ENCODE data around the gene HS2ST1. TPM values are rescaled to one million over a fixed set of nuclear protein-coding genes. Genes with fewer than 3 reads are reported as not detected.

Gene HS2ST1
- total and polyA plus RNA-seq, 2 experiments from 2014 or later = 6.7 to 17.1 TPM

DNA sequence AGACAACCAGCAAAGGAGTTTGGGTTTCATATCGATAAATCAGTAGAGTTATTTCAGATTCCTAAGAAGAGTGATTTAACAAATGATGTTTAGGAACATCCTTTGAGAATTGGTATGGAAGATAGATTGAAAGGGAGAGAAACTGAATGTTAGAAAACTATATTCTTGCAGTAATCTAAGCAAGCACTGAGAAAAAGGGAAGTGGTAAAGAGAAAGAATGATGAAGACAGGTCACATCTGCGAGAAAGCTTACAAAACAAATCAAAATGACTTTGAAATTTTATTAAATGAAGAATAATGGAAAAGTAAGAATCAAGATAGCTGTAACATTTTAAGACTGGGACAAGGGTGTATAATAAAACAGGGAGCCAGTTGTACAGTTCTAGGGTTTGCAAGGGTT, 177.0 kb downstream of the HS2ST1 start:
- H3K36me3 ChIP-seq (ENCODE audit: insufficient read depth) = no peaks in the 10 kb centered on the region
- ATAC-seq = no peak
- Mint-ChIP-seq H3K4me3 (no peak overlapping the region), H3K9me3 (no peaks in the 10 kb centered on the region), H3K27me3 (ENCODE audit: insufficient read depth, low read depth, poor library complexity) (no peaks in the 10 kb centered on the region), H3K36me3 (ENCODE audit: low read depth) (no peaks in the 10 kb centered on the region), H3K4me1 (peaks cover 14% of the 10 kb centered on the region; the same call in 2 of the 3 replicates), H3K27ac (no peak overlapping the region)
- no peaks in the 10 kb centered on the region for H3K27me3 ChIP-seq (ENCODE audit: insufficient read depth)
- TF ChIP-seq EZH2 (IDR thresholded peaks at IDR 0.05; ENCODE audit: low read depth, unreplicated experiment) = no peak
- no peak overlapping the region for H3K4me3 ChIP-seq
- H3K4me2 ChIP-seq = no peak overlapping the region
- H3K79me2 ChIP-seq (replicated peaks; ENCODE audit: insufficient read depth) = no peaks in the 10 kb centered on the region
- H4K20me1 ChIP-seq (replicated peaks; ENCODE audit: insufficient read depth) = no peaks in the 10 kb centered on the region
- H3K4me1 ChIP-seq (ENCODE audit: insufficient read depth) = peaks cover 10% of the 10 kb centered on the region; the same call in 1 of the 2 replicates
- no peak overlapping the region for H3K27ac ChIP-seq (ENCODE audit: low read depth)
- H3K9me2 ChIP-seq (ENCODE audit: insufficient read depth) = no peaks in the 10 kb centered on the region
- no peaks in the 10 kb centered on the region for H3F3A ChIP-seq (replicated peaks; ENCODE audit: low read depth)
- no peak for DNase-seq (ENCODE audit: low spot score)
- H2AFZ ChIP-seq = no peak overlapping the region

DNA sequence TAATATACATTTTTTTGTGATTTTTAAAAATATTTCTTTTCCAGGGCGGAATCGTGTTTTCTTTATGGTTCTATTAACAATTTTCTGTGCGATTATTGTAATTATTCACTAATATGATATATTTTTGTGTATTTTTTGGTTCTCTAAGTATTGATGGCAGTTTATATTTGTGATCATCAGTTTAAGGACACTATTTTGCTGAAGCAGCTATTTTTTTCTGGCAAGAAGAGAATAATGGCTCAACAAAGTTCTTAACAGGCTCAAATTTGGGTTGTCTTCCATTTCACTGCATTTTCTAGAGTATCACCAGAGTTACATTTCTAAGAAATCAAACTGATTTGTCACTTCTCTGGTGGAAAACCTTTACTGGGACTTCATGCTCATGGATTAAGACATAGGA, 178.4 kb downstream of the HS2ST1 start:
- Histone ChIP-seq H4K20me1 (replicated peaks; ENCODE audit: insufficient read depth) (no peaks in the 10 kb centered on the region), H2AFZ (no peak overlapping the region), H3K27ac (ENCODE audit: low read depth) (no peak overlapping the region), H3K79me2 (replicated peaks; ENCODE audit: insufficient read depth) (no peaks in the 10 kb centered on the region), H3K4me2 (no peak overlapping the region), H3K27me3 (ENCODE audit: insufficient read depth) (no peaks in the 10 kb centered on the region), H3F3A (replicated peaks; ENCODE audit: low read depth) (no peaks in the 10 kb centered on the region), H3K4me3 (no peak overlapping the region), H3K9me2 (ENCODE audit: insufficient read depth) (no peaks in the 10 kb centered on the region), H3K4me1 (ENCODE audit: insufficient read depth) (peaks cover 10% of the 10 kb centered on the region; the same call in 1 of the 2 replicates), H3K36me3 (ENCODE audit: insufficient read depth) (no peaks in the 10 kb centered on the region)
- DNase-seq (ENCODE audit: low spot score) (no peak), ATAC-seq (no peak)
- Mint-ChIP-seq H3K36me3 (ENCODE audit: low read depth) (peaks cover 4% of the 10 kb centered on the region; the same call in 1 of the 3 replicates), H3K9me3 (no peaks in the 10 kb centered on the region), H3K4me3 (no peak overlapping the region), H3K27me3 (ENCODE audit: insufficient read depth, low read depth, poor library complexity) (no peaks in the 10 kb centered on the region), H3K4me1 (peaks cover 18% of the 10 kb centered on the region; the same call in 2 of the 3 replicates), H3K27ac (no peak overlapping the region)
- TF ChIP-seq, protein P1, sequence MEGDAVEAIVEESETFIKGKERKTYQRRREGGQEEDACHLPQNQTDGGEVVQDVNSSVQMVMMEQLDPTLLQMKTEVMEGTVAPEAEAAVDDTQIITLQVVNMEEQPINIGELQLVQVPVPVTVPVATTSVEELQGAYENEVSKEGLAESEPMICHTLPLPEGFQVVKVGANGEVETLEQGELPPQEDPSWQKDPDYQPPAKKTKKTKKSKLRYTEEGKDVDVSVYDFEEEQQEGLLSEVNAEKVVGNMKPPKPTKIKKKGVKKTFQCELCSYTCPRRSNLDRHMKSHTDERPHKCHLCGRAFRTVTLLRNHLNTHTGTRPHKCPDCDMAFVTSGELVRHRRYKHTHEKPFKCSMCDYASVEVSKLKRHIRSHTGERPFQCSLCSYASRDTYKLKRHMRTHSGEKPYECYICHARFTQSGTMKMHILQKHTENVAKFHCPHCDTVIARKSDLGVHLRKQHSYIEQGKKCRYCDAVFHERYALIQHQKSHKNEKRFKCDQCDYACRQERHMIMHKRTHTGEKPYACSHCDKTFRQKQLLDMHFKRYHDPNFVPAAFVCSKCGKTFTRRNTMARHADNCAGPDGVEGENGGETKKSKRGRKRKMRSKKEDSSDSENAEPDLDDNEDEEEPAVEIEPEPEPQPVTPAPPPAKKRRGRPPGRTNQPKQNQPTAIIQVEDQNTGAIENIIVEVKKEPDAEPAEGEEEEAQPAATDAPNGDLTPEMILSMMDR (conservative IDR thresholded peaks at IDR 0.05; ENCODE audit: low read depth in 2 of 2) = no peak
- TF ChIP-seq, protein P2, sequence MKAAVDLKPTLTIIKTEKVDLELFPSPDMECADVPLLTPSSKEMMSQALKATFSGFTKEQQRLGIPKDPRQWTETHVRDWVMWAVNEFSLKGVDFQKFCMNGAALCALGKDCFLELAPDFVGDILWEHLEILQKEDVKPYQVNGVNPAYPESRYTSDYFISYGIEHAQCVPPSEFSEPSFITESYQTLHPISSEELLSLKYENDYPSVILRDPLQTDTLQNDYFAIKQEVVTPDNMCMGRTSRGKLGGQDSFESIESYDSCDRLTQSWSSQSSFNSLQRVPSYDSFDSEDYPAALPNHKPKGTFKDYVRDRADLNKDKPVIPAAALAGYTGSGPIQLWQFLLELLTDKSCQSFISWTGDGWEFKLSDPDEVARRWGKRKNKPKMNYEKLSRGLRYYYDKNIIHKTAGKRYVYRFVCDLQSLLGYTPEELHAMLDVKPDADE (IDR thresholded peaks at IDR 0.05) = no peak

DNA sequence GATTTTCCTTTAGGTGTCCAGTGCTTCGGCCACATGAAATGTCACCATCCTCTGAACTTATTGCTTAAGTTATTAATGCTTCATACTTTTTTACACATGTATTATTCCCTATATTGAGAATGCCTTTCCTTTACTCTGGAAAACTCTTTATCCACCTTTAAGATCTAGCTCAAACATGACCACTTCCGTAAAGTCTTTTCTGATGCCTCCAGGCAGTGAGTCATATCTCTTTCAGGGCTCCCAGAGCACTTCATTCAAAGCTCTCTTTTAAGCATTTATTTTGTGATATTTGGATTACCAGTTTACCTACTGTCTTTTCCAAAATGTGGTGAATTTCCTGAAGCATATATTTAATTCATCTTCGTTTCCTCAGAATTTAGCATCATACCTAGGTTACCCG, 178.9 kb downstream of the HS2ST1 start:
- no peak overlapping the region for H3K4me3 ChIP-seq
- Mint-ChIP-seq H3K4me1 (peaks cover 18% of the 10 kb centered on the region; the same call in 2 of the 3 replicates), H3K27ac (no peak overlapping the region), H3K36me3 (ENCODE audit: low read depth) (peaks cover 4% of the 10 kb centered on the region; the same call in 1 of the 3 replicates), H3K27me3 (ENCODE audit: insufficient read depth, low read depth, poor library complexity) (no peaks in the 10 kb centered on the region), H3K9me3 (no peaks in the 10 kb centered on the region), H3K4me3 (no peak overlapping the region)
- no peaks in the 10 kb centered on the region for H3K36me3 ChIP-seq (ENCODE audit: insufficient read depth)
- no peaks in the 10 kb centered on the region for H3K27me3 ChIP-seq (ENCODE audit: insufficient read depth)
- ATAC-seq = no peak
- no peaks in the 10 kb centered on the region for H3K79me2 ChIP-seq (replicated peaks; ENCODE audit: insufficient read depth)
- no peaks in the 10 kb centered on the region for H3F3A ChIP-seq (replicated peaks; ENCODE audit: low read depth)
- no peak for DNase-seq (ENCODE audit: low spot score)
- H3K9me2 ChIP-seq (ENCODE audit: insufficient read depth) = no peaks in the 10 kb centered on the region
- no peaks in the 10 kb centered on the region for H4K20me1 ChIP-seq (replicated peaks; ENCODE audit: insufficient read depth)
- H2AFZ ChIP-seq = no peak overlapping the region
- H3K4me1 ChIP-seq (ENCODE audit: insufficient read depth) = peaks cover 10% of the 10 kb centered on the region; the same call in 1 of the 2 replicates
- no peak overlapping the region for H3K4me2 ChIP-seq
- no peak overlapping the region for H3K27ac ChIP-seq (ENCODE audit: low read depth)
- no peak for TF ChIP-seq JUNB (IDR thresholded peaks at IDR 0.05; ENCODE audit: unreplicated experiment)
- TF ChIP-seq EZH2 (IDR thresholded peaks at IDR 0.05; ENCODE audit: low read depth, unreplicated experiment) = no peak
- TF ChIP-seq, protein P1 (conservative IDR thresholded peaks at IDR 0.05; ENCODE audit: low read depth in 2 of 2) = no peak
- no peak for TF ChIP-seq POLR2AphosphoS5 (IDR thresholded peaks at IDR 0.05; ENCODE audit: low read depth)
- no peak for TF ChIP-seq ZNF331 (CRISPR knock-in tag; IDR thresholded peaks at IDR 0.05; ENCODE audit: low read depth)
- no peak for TF ChIP-seq NANOG (IDR thresholded peaks at IDR 0.05; ENCODE audit: borderline replicate concordance)
- TF ChIP-seq CREB1 (CRISPR knock-in tag; IDR thresholded peaks at IDR 0.05; ENCODE audit: low read depth) = no peak
- TF ChIP-seq ZNF114 (CRISPR knock-in tag; IDR thresholded peaks at IDR 0.05) = no peak
- TF ChIP-seq, protein P2 (IDR thresholded peaks at IDR 0.05) = no peak
- TF ChIP-seq EZH2phosphoT487 (IDR thresholded peaks at IDR 0.05; ENCODE audit: unreplicated experiment) = no peak
